G401 (cell line): ENCODE data around the gene UTF1. TPM values are rescaled to one million over a fixed set of nuclear protein-coding genes. Genes with fewer than 3 reads are reported as not detected.

Source experiments
- DNase-seq: peaks from one replicate; pipeline ENCODE4 v3.0.0-alpha.2; 2015; ENCODE audit warnings: low spot score
- in situ Hi-C: cut with HindIII; loops from 2 replicates; pipeline ENCODE4 v1.10.0; 2016; ENCODE audit warnings: low sequenced_read_pairs, mixed read lengths
- total RNA-seq: library from RNA; depleted of rRNA; stranded (reverse); fragments of >200 nt; shearing (Covaris generic); gene quantifications from 2 replicates; pipeline ENCODE4 v1.2.3, GENCODE V29; 2014

UTF1 gene
- total RNA-seq, 1 experiment from 2014 or later: not detected

- in situ Hi-C loops: no loop called here
- no peak for DNase-seq
Observed at GRCh38 chr10:133206356-133207040, 23.5 kb upstream of the UTF1 start.

DNA sequence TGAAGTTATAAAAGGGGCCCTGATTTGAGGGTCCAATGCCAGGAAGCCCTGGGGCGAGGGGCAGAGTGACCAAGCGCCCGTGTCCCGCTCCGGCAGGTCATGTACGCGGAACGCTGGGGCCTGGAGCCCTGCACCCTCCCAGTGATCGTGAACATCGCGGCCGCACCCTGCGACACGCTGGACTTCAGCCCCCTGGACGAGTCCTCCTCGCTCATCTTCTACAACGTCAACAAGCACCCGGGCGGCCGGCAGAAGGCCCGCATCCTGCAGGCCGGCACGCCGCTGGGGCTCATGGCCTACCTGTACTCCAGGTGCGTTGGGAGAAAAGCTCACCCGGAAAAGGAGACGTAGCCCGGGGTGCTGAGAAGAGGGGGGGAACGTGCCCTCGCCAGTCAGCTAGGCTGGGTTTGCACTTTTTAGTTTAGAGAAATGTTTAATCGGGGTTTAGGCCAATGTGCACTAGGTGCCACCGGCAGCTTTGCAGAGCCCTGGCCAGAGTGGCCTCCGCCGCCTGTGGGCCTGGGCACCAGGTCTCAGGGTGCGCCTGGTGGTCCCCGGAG, 22.9 kb upstream of the UTF1 start:
- in situ Hi-C loops: no loop called here
- DNase-seq: no peak

DNA sequence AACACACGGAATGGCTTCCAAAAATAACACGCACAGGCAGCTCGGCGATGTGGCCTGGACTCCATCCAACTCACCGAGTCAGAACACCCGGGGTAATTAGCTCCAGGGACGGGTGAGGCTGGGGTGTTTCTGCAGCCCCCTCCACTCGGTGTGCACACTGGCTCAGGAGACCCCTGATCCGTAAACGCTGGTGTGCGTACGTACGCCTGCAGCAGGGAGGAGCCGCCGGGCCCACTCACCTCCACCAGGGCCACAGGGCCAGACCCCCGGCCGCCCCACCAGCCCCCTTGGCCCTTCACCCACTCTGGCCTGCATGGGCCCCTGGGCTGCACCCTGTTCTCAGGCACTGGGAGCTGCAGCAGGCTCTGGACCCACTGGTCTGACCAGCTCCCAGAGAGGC, 22.4 kb upstream of the UTF1 start:
- no peak for DNase-seq
- in situ Hi-C loops: no loop called here

DNA sequence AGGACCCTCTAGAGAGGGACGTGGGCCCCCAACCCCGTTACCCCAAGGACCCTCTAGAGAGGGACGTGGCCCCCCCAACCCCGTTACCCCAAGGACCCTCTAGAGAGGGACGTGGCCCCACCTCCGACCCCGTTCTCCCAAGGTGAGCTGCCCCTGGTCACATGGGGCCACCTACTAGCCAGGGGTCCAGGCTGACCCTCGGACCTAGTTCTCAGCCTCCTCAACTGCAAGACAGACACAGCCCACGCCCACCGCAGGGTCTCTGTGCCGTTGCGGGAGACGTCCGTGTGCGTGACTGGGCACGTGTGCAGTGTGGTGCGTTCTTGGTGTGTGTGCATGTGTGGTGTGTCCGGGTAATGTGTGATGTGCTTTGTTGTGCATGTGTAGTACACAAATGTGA, 21.6 kb upstream of the UTF1 start:
- DNase-seq: no peak
- in situ Hi-C loops: no loop called here

GRCh38 chr10:133209117-133209516, 20.9 kb upstream of the UTF1 start:
- DNase-seq: no peak
- in situ Hi-C loops: no loop called here

DNA sequence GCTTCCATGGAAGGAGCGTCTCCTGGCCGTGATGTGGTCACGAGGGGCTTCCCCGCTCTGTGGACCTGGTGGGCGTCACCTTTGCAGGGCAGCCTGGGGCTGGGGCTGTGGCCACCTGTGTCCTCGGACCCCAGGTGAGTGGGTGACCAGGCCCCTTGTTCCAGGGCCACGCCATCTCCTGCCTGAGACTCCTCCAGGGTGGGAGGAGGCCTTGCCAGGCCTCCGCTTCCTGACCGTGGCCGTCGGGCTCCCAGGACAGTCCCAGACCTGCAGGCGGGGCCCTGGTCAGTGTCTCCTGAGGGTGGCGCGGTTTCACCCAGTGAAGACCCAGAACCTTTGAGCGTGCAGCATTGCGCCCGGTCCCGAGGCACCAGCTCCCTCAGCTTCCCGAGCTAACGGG, 20.4 kb upstream of the UTF1 start:
- in situ Hi-C loops: no loop called here
- DNase-seq: no peak

DNA sequence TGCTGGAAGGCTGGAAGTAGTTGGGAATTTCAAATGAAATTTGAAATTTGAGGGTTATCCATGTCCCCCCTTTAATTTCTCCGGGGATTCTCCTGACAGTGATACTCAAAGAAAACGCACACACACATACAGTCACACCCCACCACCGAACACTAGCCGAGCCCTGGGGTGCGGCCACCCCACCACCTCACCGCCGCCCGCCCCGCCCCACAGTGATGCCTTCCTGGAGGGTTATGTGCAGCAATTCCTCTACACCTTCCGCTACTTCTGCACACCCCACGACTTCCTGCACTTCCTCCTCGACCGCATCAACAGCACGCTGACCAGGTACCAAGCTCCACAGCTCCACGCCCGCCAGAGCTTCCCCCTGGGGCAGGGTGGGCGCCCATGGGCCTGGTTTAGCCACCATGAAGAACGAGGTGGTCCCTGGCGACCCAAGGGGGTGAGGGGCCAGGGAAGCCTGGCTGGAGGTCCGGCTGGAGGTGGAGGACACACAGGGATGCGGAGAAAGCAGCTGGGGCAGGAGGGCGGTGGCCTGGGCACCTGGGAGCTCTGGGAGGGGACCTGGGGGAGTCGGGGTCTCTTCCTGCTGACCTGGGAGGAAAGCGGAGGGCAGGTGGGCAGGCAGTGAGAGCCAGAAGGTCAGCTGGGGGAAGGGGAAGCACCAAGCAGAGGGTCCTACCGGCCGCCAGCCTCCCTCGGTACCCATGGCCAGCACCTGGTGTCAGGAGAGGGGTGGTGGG, 19.4 kb upstream of the UTF1 start:
- no peak for DNase-seq
- in situ Hi-C loops: no loop called here

DNA sequence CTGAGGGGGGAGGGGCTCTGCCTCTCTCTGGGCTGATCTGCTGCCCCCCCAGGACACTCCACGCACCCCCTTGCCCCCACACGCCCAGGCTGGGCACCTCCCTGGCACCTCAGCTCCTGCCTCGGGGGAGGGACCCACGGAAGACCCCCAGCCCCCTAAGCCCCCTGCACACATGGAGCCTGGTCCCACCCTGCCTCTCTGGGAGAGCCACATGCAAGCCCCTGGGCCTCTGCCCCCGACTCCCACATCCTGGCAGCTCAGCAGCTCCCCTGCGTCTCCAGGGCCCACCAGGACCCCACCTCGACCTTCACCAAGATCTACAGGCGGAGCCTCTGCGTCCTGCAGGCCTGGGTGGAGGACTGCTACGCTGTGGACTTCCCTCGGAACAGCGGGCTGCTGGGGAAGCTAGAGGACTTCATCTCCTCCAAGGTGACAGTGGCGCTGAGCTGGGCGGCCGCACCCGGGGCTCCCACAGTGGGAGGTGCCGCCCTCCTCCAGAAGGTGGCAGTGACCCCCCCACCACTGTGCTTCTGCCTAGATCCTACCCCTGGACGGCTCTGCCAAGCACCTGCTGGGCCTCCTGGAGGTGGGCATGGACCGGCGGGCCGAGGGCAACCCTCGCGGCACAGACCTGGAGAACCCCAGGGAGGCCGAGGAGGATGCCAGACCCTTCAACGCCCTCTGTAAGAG, 18.7 kb upstream of the UTF1 start:
- in situ Hi-C loops: no loop called here
- no peak for DNase-seq

GRCh38 chr10:133211959-133212852, 17.8 kb upstream of the UTF1 start:
- in situ Hi-C loops: no loop called here
- DNase-seq: peak; percentile 26

- peak; percentile 64 for DNase-seq
- in situ Hi-C loops: no loop called here
Observed at GRCh38 chr10:133212853-133213494, 17.0 kb upstream of the UTF1 start.

DNA sequence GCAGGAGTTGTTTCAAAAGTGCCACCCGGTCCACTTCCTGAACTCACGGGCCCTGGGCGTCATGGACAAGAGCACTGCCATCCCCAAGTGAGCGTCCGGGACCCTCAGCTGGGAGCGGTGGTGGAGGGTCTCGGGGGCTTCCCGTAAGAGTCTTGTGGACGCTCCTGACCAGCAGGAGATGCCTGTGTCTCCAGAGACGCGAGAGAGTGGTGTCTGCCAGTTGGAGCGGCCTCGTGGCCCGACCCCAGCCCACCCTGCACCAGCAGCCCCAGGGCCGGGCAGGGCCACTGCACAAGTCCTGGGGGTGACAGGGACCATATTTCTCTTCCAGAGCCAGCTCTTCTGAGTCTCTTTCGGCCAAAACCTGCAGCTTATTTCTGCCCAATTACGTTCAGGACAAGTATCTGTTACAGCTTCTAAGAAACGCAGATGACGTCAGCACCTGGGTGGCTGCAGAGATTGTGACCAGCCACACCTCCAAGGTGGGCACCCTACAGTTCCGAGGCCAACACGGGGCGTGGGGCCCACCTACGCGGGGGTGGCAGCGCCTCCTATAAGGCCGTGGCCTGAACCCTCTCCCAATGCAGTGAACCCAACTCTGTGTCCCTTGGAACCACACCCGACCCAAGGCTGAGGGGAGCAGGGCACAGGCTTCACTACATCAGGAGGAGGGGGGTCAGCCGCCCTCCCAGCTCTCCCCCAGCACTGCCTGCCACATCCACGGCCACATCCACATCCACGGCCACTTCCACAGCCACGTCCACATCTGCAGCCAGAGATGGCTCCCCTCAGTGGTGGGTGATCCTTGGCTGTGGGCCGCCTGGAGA, 16.2 kb upstream of the UTF1 start:
- no peak for DNase-seq
- in situ Hi-C loops: no loop called here

- DNase-seq: no peak
- in situ Hi-C loops: no loop called here
Observed at GRCh38 chr10:133214468-133215410, 15.3 kb upstream of the UTF1 start.

DNA sequence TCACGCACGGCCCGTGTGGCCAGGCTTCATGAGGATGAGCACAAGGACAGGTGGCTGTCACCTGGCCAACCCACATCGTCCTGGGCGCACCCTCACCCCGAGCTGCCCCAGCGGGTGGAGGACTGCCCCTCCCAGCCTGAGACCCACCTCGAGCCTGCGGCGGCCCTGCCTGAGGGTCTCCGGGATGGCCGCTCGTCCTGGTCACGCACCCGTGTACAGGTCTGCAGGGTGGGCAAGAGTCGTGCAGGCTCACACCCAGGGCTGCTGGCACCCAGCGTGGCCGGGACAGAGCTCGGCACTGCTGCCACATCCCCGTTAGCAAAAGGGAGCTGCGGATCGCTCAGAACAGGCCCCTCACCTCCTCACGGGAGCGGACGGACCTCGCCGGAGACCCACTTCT, 14.4 kb upstream of the UTF1 start:
- no peak for DNase-seq
- in situ Hi-C loops: no loop called here

GRCh38 chr10:133216776-133217175, 13.2 kb upstream of the UTF1 start:
- DNase-seq: no peak
- in situ Hi-C loops: no loop called here

GRCh38 chr10:133217800-133218589, 12.0 kb upstream of the UTF1 start:
- in situ Hi-C loops: no loop called here
- DNase-seq: no peak

DNA sequence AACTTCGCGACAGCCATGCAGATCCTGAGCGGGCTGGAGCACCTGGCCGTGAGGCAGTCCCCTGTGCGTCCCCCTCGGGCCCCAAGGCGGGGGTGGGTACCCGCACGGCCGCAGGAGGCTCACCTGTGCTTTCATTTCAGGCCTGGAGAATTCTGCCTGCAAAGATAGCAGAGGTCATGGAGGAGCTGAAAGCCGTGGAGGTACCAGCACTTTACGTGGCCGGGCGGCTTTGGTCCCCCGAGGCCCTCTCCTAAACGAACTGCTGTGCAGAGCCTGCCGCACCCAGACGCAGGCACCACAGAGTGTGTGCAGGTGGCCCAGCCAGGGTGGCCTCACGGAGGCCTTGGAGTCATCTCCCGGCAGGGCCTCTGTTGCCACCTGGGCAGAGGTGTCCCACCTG, 11.1 kb upstream of the UTF1 start:
- in situ Hi-C loops: no loop called here
- no peak for DNase-seq
